Neutrophil (primary cell): ENCODE results near the gene ZNF562.
"Not testable (repeated sequence)": the region's sequence is repeated elsewhere in the genome, so short reads cannot be mapped to it uniquely, and the experiment has no call there.

ENCODE experiments used
- H3K27ac ChIP-seq: fragments of 200-600 bp; sonication (generic); 2 replicates; pipeline ENCODE4 v1.5.1; 2016; ENCODE audit warnings: mild to moderate bottlenecking, moderate library complexity
- H3K27me3 ChIP-seq: fragments of 200-600 bp; sonication (generic); 2 replicates; pipeline ENCODE4 v1.6.0; 2016; ENCODE audit warnings: mild to moderate bottlenecking
- H3K36me3 ChIP-seq: fragments of 200-600 bp; sonication (generic); 2 replicates; pipeline ENCODE4 v1.5.1; 2017
- H3K4me1 ChIP-seq, 2 experiments: fragments of 200-600 bp in 1 of 2; sonication (generic) in 1 of 2; 1 replicate in 1 of 2; 2 replicates in 1 of 2; pipeline versions ENCODE4 v1.5.1 to v1.6.1; 2013 to 2016; ENCODE audit warnings: low read depth in 1 of 2, low read length in 1 of 2, mild to moderate bottlenecking in 1 of 2, moderate library complexity in 1 of 2; ENCODE audit not compliant: control insufficient read depth in 1 of 2, insufficient read depth in 1 of 2
- H3K4me3 ChIP-seq, 2 experiments: fragments of 200-600 bp in 1 of 2; sonication (generic) in 1 of 2; 1 replicate in 1 of 2; 2 replicates in 1 of 2; pipeline ENCODE4 v1.5.1; 2013 to 2016; ENCODE audit warnings: low read depth in 1 of 2, low read length in 1 of 2, mild to moderate bottlenecking in 1 of 2, moderate library complexity in 1 of 2
- H3K9me3 ChIP-seq: fragments of 200-600 bp; sonication (generic); 2 replicates; pipeline ENCODE4 v1.5.1; 2016
- TF ChIP-seq, protein P1 (sequence below): fragments of 200-600 bp; sonication (generic); IDR thresholded peaks from 2 replicates; pipeline ENCODE4 v1.5.1; 2016; ENCODE audit warnings: antibody characterized with exemption

The ZNF562 gene

DNA sequence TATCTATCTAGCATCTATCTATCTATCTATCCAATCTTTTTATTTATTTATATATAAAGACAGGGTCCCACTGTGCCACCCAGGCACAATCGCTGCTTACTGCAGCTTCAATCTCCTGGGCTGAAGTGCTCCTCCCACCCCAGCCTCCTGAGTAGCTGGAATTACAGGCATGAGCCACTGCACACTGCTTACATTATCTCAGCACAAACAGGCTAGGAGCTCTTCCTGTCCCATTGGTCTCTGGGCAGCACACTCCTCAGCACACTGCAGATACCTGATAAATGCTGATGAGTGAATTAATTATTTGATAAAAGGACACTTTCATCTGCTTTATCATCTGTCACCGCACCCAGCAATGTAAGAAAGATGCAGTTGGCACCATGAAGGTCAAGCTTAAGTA, 16.1 kb downstream of the ZNF562 start:
- H3K36me3 ChIP-seq: peaks cover 41% of the 10 kb centered on the region
- no peaks in the 10 kb centered on the region for H3K4me1 ChIP-seq
- H3K4me3 ChIP-seq: no peak overlapping the region
- H3K9me3 ChIP-seq: peaks cover 24% of the 10 kb centered on the region
- TF ChIP-seq, protein P1, sequence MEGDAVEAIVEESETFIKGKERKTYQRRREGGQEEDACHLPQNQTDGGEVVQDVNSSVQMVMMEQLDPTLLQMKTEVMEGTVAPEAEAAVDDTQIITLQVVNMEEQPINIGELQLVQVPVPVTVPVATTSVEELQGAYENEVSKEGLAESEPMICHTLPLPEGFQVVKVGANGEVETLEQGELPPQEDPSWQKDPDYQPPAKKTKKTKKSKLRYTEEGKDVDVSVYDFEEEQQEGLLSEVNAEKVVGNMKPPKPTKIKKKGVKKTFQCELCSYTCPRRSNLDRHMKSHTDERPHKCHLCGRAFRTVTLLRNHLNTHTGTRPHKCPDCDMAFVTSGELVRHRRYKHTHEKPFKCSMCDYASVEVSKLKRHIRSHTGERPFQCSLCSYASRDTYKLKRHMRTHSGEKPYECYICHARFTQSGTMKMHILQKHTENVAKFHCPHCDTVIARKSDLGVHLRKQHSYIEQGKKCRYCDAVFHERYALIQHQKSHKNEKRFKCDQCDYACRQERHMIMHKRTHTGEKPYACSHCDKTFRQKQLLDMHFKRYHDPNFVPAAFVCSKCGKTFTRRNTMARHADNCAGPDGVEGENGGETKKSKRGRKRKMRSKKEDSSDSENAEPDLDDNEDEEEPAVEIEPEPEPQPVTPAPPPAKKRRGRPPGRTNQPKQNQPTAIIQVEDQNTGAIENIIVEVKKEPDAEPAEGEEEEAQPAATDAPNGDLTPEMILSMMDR: no peak
- H3K27me3 ChIP-seq: no peaks in the 10 kb centered on the region
- H3K27ac ChIP-seq: no peak overlapping the region

- H3K27ac ChIP-seq, H3K4me3 ChIP-seq, H3K27me3 ChIP-seq, H3K4me1 ChIP-seq: not testable (repeated sequence)
- Histone ChIP-seq H3K9me3 (peaks cover 46% of the 10 kb centered on the region), H3K36me3 (peaks cover 45% of the 10 kb centered on the region)
Observed at GRCh38 chr19:9653066-9653555, 21.8 kb downstream of the ZNF562 start.

DNA sequence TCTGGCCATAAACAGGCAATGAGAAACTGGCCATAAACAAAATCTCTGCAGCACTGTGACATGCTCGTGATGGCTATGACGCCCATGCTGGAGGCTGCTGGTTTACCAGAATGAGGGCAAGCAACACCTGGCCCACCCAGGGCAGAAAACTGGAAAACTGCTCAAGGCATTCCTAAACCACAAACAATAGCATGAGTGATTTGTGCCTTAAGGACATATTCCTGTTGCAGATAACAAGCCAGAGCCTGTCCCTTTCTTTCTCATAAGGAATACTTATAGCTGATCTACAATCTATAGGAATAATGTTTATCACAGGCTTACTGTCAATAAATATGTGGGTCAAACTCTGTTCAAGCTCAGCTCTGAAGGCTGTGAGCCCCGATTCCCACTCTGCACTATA, 23.4 kb downstream of the ZNF562 start:
- H3K27me3 ChIP-seq, H3K4me3 ChIP-seq, H3K4me1 ChIP-seq, H3K27ac ChIP-seq: not testable (repeated sequence)
- Histone ChIP-seq H3K9me3 (peaks cover 46% of the 10 kb centered on the region), H3K36me3 (peaks cover 39% of the 10 kb centered on the region)

- Histone ChIP-seq H3K27ac (no peak overlapping the region), H3K36me3 (peaks cover 30% of the 10 kb centered on the region), H3K4me1 (no peaks in the 10 kb centered on the region), H3K4me3 (no peak overlapping the region), H3K9me3 (peaks cover 37% of the 10 kb centered on the region), H3K27me3 (no peaks in the 10 kb centered on the region)
- TF ChIP-seq, protein P1: no peak
Observed at GRCh38 chr19:9650345-9650744, 24.6 kb downstream of the ZNF562 start.

- TF ChIP-seq, protein P1: no peak
- Histone ChIP-seq H3K27me3 (no peaks in the 10 kb centered on the region), H3K9me3 (no peaks in the 10 kb centered on the region), H3K4me1 (no peaks in the 10 kb centered on the region), H3K27ac (no peak overlapping the region), H3K4me3 (no peak overlapping the region), H3K36me3 (peaks cover 3% of the 10 kb centered on the region)
Observed at GRCh38 chr19:9645472-9645871, 29.4 kb downstream of the ZNF562 start.

GRCh38 chr19:9644472-9644871, 30.4 kb downstream of the ZNF562 start:
- TF ChIP-seq, protein P1: no peak
- Histone ChIP-seq H3K4me1 (no peaks in the 10 kb centered on the region), H3K4me3 (no peak overlapping the region), H3K9me3 (no peaks in the 10 kb centered on the region), H3K27me3 (no peaks in the 10 kb centered on the region), H3K36me3 (peaks cover 3% of the 10 kb centered on the region), H3K27ac (no peak overlapping the region)

DNA sequence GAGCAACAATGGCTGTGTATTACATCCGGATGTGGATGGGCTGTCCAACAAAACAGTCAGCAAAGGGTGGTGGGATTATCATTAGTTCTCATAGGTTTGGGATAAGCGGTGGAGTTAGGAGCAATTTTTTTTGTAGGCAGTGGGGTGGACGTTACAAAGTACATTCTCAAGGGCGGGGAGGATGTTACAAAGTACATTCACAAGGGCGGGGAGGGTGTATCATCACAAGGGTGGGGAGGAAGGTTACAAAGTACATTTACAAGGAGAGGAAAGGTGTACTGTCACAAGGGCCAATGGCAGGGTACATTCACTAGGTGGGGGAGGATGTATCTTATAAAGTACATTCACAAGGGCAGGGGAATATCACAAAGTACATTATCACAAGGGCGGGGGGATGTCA, 33.1 kb downstream of the ZNF562 start:
- TF ChIP-seq, protein P1: no peak
- H3K4me1 ChIP-seq: no peaks in the 10 kb centered on the region
- H3K36me3 ChIP-seq: no peaks in the 10 kb centered on the region
- no peak overlapping the region for H3K4me3 ChIP-seq
- H3K9me3 ChIP-seq: no peaks in the 10 kb centered on the region
- no peaks in the 10 kb centered on the region for H3K27me3 ChIP-seq
- H3K27ac ChIP-seq: no peak overlapping the region
